Stimulated activated CD4-positive, alpha-beta T cell treated with anti-CD3 and anti-CD28 coated beads, Interleukin-2, amount 100 ng/mL, for 48 hours (primary cell): Measurements from ENCODE around the gene FAM78A.
"Not testable (repeated sequence)": the region's sequence is repeated elsewhere in the genome, so short reads cannot be mapped to it uniquely, and the experiment has no call there.

Experiments used
- DNase-seq, 2 donors: peaks; one replicate each; pipeline ENCODE4 v3.0.0-alpha.2; 2020

Gene FAM78A

DNA sequence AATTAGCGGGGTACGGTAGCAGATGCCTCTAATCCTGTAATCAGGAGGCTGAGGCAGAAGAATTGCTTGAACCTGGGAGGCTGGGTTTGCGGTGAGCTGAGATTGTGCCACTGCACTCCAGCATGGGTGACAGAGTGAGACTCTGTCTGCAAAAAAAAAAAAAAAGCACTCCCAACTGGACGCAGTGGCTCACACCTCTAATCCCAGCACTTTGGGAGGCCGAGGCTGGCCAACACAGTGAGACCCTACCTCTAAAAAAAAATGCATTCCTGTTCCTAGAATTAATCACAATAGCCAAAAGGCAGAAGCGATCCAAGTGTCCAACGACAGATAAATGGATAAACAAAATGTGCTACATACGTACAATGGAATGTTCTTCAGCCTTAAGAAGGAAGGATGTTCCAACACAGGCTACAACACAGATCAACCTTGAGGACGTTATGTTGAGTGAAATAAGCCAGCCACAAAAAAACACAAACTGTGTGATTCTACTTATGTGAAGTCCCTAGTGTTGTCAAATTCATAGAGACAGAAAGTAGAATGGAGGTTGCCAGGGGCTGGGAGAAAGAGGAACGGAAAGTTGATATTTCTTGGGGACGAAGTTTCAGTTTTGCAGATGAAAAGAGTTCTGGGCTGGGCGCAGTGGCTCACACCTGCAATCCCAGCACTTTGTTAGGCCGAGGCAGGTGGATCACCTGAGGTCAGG is 13.8 kb downstream of the FAM78A start:
- DNase-seq, result no peak

DNA sequence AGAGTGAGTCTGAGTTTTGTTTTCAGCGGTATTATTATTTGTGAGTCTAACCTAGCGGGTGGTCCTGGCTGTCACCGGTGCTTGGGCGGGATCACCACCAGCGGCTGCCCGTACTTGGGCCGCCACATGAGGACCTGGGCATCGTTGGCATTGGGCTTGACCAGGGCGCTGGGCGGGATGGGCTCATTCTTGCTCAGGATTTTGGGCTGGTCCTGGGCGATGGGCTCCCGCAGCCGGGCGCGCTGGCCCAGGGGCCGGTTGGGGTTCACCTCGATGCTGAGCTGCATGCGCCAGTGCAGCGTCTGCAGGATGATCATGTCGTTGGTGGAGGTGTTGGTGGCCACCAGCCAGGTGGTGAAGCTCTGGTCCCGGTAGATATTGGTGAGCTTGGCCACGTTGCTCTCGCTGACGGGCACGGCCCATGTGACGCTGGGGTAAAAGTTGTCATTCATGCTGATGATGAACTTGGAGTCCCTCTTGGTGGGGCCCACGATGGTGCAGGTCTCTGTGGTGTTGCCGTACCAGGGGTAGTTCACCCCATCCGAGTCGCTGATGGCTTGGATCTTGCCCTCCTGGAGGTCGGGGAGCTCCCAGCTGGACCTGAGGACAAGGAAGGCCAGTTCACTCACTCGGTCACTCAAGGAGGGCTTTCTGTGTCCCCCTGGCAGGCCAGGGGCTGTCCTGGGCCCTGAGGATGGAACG is 15.4 kb downstream of the FAM78A start:
- DNase-seq, result no peak

DNA sequence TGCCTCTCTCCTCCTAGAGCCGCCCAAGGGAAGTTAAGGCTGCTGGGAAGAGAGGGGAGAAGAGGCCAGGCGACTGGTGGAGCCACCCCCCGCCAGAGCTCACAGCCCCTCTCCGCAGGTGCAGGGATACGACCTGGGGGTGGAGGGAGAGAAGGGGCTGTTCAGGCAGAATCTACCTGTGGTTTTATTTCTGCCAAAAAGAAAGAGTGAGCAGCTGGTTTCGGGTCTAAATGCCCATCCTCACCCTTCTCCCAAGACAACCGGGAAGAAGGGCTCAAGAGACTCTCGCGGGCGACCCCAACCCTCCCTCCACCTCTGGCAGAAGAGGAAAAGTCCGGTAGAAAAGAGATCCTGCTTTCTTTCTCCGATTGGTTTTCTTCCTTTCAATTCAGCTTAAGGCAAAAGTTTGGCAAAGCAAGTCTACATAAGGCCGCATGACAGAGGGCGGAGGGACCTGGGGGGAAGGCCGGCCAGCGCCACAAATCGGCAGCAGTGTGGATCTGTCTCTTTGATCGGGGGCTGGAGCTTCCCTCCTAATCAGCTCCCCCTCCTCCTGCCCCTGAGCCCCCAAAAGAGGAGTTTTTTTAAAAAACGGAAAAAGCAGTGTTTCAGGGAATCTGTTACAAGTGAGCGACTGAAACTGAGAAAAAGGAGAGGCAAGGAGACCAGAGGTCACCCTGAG is 16.3 kb downstream of the FAM78A start:
- DNase-seq, result no peak

DNA sequence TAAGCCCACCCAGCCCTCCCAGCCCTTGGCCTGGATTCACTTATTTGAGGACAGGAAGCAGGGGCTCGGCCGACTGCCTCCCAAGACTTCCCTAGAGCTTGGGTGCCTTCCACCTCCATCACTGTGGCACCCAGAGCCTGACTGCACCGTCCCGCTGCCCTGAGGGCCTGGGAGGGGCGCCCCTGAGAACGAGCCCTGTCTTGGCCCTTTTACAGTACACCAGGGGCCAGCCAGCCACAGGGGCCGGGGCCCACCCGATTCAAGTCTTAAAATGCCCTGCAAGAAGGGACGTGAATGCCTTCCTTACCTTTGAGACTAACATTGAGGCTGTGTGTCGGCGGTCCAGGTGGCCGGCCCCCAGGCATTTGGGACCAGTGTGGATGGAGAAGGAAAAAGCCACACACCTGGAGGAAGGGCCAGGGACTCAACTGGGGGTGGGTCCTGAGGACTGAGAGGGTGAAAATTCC is 16.8 kb downstream of the FAM78A start:
- DNase-seq, result no peak

DNA sequence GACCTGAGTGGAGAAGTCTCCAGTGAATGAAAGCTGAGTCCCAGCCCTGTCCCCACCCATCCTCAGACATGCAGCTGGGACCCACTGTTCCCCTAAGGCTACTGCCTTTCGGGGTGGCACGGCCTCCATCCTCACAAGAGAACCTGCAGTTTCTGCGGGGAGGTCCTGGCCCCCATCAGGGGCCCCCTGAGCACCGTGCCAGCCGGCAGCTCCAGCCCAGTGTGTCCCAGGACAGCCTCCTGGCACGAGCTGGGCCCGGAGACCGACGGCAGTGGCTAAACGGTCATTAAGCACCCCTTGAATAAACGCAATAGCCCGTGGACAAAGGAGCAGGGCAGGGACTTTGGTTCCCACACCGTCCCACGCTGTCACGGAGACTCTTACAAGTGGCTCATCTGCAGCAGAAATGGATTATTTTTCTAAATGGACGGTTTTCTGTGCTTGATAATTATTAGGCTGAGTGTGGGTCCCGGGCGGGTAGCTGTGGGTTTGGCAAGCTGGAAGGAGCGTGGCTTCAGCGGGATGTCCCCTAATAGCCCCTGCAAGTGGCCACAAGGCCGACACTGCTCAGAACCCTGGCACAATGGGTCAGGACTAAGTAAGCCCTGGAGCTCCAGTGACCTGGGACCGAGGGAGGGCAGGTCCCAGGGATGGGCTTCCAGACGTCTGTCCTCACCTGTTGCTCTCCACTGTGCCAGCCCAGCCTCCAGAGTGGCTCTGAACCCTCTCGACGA is 17.4 kb downstream of the FAM78A start:
- DNase-seq, result no peak

DNA sequence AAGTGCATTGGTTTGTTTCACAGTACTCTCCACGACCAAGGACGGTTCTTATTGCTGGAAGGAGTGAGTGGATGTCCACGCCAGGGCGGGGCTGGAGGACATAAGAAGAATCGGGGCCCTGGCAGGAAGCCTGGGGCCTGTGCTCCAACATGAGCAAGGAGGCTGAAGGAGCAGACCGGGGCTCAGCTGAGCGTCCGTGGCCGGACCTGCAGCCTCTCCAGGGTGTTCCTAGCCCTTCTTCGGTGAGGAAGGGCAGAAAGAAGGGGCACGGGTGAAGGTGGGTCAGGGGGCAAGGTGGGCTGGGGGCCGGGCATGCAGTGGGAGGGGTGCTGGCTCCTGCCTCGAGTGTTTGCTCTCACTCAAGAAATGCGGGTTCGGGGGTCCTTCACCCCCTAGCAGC is 18.1 kb downstream of the FAM78A start:
- no peak for DNase-seq

DNA sequence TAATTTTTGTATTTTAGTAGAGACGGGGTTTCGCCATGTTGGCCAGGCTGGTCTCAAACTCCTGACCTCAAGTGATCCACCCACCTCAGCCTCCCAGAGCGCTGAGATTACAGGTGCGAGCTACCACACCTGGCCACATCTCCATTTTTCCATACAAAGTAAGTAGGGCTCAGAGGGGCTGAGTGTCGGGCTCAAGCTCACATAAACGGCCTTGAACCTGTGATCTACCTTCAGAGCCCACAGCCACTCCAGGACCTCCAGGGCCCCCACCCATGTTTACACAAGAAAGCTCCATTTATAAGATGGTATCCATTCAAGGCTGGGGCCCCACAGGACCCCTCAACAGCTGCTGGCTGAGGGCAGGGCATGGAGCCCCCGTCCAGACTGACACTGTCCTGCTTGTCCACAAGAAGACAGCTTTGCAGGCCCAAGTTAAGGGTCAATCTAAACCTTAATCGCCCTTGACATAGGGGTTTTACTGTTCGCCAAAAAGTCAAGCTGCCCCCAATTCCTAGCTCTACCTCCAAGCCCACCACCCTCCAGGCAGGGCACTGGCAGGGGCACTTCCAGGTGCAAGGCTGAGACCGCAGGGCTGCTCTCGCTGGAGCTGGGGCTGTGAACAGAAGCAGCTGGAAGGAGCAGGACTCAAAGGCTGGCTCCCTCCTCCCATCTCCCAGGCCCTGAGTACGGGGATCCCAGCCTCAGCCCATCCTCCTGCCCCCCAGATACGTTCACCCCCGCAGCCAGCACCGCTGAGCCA is 18.9 kb downstream of the FAM78A start:
- no peak for DNase-seq

DNA sequence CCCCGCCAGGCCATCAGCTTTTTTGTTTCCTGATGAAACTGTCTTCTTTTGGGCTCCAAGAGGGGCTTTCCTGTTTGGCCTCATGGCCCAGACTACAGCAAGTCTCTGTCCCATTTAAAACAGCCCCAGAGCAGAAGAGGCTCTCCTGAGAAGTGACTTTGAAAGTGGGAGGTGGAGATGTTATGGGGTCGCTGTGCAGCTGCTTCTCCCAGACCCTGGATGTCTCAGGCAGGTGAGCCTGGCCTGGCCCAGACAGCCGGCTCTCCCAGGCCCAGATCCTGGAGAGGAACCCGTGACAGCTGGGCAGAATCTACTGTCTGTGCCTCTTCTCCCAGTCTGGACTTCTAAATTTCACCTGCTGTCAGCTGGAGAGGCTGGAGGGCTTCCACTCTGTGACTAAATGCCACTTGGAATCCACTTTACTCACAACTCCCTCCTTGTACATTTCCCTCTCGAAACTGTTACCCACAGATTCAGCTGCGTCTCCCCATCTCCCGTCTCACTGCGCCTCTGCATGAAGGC is 20.6 kb downstream of the FAM78A start:
- no peak for DNase-seq

DNA sequence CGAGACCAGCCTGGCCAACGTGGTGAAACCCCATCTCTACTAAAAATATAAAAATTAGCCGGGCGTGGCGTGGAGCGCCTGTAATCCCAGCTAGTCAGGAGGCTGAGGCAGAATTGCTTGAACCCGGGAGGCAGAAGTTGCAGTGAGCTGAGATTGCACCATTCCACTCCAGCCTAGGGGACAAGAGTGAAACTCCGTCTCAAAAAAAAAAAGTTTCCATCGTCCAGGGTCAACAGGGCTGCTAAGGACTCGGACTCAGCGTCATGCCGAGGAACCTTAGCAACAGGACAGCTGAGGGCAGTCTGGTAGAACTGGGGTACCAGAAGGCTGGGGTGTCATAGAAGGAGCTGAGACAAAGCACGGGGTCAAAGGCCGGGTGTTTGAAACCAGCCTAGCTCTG is 21.7 kb downstream of the FAM78A start:
- DNase-seq, result no peak

DNA sequence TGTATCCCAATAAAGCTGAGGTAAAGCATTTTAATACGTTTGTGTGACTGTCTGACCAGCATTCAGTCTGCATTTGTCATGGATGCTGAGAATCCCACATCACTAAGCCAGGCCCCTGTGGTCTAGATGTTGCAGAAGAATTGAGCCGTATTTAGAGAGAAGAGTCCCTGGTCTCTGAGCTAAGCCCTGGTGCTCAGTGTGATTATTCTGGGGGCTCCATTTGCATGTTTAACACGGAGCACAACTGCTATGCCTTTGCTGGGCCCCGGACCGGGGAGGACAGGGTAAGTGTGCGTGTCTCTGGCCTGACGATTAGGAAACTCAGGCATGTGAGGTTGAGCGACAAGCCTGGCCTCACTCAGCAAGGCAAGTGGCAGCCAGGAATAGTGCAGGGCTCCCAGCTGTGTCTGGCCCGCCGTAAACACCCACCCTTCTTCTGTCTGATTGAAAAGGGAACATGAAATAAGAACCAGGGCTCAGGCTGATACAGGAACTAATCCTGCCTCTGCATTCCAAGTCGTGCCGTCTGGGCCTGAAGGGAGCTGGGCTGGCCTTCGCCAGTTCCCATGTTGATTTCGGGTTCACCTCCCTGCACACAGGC is 22.3 kb downstream of the FAM78A start:
- no peak for DNase-seq

DNA sequence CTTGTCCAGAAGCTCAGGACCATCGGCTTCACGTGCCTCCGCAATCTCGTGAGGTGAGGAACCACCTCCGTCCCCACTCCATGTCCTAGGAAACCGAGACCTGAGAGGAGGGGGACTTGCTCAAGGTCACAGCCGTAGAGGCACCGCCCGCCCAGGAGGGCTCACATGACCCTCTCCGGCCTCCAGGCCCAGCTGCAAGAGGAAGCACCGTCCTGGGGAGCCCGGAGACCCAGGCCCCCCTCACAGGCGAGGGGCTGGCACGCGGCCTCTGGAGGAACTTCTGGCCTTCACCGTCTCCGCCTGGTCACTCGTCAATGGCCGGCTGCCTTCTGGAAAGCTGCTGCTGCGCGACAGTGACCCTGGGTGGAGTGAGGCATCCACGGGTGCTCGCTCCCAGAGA is 24.2 kb downstream of the FAM78A start:
- DNase-seq, result no peak

DNA sequence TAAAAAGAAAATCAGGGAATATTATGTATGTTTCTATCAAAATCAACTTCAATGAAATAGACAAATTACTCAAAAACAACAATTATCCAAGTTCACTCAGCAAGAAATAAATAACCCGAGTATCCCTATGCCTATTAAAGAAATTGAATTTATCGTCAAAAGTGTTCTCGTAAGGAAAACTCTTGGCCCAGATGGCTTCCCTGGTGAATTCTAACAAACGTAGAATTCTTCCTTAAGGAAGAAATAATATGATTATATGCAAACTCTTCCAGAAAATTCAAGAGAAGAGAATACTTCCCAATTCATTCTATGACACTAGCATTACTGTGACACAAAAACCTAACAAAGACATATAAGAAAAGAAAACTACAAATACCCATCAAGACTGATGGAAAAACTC is 29.7 kb downstream of the FAM78A start:
- no peak for DNase-seq

DNA sequence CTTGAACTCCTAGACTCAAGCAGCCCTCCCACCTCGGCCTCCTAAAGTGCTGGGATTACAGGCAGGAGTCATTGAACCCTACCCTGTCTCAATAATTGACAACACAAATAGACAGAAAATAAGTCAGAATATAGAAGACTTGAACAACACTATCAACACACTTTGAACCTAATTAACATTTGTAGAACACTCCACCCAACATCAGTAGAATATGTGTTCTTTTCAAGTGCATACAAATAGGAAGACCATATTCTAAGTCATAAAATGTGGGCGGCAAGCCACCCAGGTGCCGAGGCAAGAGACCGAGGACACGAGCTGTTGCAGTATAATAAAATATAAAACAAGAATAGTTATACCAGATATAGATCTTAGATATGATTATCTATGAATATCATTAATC is 32.0 kb downstream of the FAM78A start:
- DNase-seq, result not testable (repeated sequence)

DNA sequence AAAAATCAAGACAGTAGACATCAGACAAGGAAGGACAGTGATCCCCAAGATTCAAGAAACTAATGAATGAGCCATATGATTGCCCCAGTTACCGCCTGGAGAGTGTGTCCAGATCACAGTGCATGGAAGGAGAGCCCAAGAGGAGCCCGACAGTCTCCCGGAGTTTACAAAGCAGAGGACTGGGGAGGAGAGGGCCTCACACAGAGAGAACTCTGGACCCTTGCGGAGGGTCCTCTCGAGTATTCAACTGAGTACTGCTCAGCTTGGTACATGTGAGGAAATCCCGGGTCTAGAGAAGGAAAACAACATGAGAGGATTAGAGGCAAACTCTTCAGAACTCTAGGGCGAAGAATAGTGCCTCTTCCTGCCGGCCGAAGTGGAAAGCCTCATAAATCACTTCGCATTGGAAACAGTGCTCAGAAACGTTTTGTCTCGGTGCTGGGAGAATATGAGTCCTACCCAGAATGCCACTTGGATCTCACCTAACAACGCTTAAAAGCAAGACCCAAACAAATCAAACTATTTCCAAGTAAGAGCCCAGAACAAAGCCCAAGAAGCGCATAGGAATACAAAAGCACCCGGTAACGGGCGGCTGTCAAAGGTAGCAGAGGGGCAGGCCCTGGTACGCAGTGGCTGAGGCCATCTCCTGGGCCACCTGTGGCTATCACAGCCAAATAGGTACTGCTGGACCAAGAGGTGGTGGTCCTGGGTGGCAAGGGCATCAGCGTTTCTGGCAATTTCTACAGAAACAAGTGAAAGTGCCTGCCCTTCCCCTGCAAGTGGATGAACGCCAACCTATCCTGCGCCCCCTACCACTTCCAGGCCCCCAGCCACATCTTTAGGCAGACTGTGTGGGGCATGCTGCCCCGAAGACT is 36.0 kb downstream of the FAM78A start:
- DNase-seq, result no peak

DNA sequence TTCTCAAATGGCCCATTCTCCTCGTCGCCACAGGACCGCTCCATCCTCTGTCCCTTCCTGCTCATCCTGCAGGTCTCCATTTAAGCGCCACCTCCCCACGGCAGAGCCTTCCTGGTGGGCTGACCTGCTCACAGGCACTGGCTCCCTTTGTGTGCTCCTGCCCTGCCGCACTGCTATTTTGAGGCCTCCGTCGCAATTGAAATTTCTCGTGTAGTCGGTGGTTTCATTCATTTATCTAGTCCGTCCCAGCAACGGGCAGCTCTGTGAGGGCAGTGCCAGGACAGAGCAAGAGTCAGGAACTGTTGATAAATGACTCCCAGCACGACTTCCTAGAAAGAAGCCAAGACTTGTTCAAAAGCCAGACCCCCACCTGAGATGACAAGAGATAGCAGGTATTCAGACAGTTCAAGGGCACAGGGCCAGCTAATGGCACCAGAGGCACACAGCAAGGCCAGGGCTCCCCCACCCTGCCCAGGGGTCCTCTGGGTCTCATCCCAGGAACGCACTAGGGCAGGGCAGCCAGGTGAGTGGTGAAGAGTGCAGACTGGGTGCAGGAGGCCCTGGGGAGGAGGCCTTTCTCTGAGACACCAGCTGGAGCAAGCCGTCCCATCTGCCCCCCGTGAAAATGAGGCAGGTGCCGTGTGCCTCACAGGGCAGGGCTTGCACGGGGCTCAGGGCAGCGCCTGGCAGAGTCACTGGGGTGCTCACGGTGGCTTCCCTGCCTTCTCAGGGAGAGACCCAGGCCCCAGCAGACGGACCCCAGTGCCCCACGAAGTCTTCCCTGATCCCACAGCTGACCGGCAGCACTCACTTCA is 36.9 kb downstream of the FAM78A start:
- DNase-seq, result no peak

DNA sequence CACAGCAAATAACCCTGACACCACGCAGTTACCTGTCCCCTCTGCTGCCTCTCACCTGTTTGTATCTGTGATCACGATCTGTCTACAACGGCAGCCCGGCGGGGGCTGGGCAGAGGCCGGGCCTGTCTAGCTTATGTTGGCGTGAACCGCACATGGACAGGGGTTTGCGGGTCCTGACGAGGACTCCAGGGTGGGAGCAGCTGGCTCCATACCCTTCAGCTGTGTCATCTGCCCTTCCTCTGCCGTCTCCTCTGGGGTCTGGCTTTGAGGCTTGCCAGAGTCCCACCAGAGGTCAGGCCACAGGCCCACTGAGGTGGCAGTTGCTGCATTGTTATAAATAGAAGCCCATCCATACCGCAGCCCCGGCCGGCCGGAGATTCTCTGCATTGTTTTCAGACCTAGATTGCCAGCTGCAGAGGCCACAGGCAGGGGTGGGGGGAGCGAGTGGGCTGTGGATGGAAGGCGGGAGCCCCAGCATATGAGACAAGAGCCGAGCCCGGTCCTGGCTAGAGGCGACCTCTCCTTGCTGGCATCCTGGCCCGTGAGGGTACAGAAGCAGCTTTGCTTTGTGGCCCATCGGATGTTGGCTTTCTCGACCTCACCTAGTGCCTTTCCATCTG is 37.8 kb downstream of the FAM78A start:
- no peak for DNase-seq

DNA sequence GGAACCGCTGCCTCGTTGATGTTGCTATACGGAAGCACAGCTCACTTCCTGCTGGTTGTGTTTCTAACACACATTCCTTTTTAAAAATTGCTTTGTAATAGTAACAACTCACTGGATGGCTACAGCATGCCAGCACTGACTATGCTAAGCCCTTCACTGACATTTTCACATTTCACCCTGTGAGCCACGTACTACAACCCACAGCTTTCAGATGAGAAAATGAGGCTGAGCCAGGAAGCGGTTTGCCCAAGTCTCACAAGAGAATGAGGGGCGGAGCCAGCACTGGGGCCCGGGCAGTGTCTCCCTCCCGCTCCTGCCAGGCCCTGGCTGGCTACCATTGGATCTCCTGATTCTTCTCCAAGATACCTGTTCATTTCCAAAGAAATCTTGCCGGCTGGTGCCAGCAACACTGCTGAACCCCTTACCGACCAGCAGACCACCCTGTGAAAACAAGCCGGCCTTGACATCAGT is 38.3 kb downstream of the FAM78A start:
- DNase-seq, result peak; percentile 79 to 81

DNA sequence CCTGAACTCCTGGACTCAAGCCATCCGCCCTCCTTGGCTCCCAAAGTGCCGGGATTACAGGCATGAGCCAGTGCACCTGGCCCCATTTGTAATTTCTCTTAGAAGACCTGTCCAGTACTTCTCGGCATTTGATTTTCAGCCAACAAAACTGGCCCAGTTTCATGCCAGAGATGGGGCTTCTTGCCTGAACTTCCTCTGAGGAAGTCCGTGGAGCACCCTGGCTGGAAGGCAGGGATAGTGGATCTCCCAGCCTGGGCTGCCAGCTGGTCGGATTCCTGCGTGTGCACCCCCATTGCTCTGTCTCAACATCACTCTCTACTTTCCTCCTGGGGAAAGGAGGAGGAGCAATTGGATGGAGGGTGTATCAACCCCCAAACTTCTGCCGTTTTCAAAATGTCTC is 39.0 kb downstream of the FAM78A start:
- no peak for DNase-seq

DNA sequence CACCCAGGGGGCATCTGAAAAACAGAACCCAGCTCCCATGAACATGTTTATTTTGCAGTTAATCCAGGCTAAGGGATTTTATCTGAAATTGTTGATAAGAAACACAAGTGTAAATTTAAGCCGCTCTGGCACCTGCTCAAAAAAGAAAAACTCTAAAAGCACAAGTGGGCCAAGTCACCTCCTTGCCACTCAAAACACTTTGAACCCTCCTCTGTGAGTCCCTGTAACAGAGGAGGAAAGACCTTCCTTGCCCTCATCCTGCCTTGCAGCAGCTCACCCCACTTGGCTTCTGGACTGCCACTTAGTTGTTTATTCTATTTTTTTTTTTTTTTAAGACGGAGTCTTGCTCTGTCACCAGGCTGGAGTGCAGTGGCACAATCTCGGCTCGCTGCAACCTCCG is 39.5 kb downstream of the FAM78A start:
- no peak for DNase-seq
